Stimulated activated CD4-positive, alpha-beta T cell treated with anti-CD3 and anti-CD28 coated beads, Interleukin-4, amount 100 ng/mL, for 24 hours (primary cell): Measurements from ENCODE around the gene FOXD2.
"Not testable (repeated sequence)": the region's sequence is repeated elsewhere in the genome, so short reads cannot be mapped to it uniquely, and the experiment has no call there.

ENCODE experiments used
- DNase-seq: peaks from one replicate; pipeline ENCODE4 v3.0.0-alpha.2; 2020

FOXD2 gene

DNA sequence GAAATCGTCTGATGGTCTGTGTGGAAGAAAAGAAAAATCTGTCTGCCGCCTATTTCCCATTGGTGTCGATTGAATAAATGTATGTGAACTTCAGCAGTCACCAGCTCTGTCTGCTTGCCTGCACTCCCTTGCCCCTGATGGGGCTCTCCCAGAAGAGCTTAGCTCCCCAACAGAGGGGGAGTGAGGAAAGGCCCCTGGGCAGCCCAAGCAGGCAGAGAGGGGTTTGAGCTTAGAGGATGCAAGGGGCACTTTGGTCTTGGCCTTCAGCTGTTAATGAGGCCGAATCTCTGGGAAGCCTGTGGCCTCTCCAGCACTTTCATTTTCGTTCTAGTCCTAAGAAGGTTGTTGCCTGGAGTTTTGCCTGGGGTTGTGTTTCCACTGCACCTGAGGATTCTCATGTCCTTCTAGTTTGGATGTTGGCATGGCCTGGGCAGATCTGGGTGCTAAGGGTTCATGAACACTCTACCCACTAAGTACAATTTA is 2.8 kb downstream of the FOXD2 start:
- DNase-seq, result no peak

DNA sequence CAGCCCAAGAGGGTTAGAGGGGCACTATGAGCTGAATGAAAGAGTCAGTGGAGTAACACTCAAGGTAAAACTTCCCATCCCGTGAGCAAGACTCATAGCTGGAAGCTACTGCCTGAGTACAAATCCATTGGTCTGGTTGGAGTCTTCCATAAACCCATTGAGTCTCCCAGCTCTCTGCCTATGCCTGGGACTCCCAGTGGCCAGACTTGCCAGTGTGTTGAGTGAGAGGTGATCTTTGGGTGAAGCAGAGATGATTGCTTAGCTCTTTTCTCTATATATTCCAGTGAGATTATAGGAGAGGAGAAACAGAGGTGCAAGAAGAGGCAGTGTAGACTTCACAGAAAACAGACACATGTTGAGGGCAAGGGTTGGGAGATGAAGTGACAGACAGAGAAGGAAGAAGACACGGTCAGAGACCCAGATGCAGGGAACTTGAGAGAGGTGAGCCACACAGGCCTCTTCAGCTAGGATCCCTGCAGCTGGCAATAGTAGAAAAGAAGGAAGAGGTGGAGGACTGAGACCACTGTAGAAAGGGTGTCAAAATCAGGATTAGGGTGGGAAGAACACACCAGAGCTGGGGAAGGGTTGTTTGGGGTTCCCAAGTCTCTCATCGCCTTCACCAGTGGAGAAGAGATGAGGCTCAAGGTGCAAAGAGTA is 3.7 kb downstream of the FOXD2 start:
- DNase-seq, result no peak

DNA sequence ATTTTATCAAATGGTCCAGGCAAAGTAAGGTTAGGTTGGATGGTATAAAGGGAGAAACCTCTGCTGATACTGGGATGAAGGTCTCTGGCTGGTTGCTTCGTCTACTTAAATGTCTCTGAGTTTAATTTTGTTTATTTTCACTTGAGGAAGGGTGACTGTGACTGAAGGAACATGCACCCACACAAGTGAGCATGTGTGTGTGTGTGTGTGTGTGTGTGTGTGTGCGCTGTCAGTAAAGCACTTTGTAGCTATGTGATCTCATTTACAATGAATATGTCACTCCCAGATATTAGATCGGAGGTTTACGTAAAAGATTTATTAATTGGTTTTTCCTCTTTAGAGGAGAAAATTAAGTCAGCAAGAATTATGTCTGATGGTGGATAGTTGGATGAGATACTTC is 4.4 kb downstream of the FOXD2 start:
- no peak for DNase-seq

DNA sequence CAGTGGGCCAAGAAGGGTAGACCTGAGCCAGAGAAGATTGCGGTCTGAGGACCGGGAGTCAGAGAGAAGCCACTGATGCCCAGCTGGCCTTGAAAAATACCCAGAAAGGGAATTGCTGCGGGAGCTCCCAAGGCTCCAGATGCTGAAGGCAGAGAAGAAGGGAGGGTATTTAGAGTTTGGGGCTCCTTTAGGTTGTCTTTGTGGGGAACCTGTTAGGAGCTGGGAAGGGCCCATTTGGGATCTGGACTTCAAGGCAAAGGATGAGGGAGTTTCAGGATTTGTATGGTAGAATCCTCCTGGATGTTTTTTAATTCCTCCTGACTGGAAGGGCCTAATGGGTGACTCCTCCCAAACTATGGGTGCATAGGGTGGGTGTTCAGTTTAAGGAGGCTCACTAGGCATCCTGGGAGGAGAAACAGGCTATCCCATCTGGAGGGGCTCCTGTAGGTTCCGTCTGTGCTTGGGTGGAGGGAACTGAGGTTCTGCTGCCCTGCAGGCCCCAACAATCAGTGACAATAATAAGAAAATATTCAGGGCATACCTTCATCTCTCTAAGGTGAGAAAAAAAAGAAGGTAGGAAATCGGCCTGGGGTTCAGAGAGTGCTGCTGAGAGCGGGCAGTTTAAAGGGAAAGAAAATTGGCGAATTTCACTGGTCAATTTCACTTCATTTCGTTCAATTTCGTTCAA is 5.1 kb downstream of the FOXD2 start:
- DNase-seq, result no peak

DNA sequence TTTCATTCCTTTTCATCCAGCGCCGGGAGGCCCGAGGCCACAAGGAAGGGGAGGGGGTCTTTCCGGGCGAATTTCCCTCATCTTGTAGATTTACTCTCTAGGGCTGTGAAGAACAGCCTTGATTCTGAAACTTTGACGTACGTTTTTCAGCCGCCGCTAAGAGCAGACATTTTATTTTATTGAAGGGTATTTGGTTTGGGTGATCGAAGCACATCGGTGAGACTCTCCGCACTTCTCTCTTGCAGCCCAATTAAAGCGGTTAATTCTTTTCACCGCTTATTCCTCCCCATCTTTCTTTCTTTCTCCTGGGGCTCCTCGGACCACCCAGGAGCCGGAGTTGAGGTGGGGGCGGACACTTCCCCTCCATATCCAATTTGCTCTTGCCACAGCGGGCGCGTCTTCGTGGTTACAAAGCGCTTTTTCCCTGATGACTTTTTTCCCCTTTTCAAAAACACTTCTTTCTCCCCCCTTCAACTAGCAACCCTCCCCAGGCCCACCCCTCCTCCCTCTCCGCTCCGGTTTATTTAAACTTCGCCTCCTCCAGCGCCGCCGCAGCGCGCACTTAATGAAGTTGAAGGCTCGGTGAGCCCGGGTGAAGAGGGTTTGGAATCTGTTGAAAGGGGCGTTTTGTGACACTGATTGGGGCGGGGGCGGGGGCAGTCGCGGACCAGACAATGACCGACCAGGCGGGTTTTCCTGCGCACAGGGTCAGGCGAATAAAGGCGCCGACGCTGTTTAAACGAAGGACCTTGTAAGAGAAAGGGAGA is 5.9 kb downstream of the FOXD2 start:
- no peak for DNase-seq

DNA sequence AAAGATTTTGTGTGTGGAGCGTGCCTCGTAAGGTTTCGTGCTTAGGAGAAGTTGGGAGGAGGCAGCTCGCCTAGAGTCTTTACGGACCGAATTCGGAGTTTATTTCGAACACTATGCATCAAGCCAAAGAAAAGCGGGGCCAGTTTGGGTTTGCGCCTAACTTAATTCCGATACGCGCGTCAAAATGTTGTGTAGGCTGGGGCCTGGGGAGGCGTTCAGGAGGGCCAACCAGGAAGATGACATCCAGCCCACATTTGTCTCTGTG is 6.4 kb downstream of the FOXD2 start:
- no peak for DNase-seq

DNA sequence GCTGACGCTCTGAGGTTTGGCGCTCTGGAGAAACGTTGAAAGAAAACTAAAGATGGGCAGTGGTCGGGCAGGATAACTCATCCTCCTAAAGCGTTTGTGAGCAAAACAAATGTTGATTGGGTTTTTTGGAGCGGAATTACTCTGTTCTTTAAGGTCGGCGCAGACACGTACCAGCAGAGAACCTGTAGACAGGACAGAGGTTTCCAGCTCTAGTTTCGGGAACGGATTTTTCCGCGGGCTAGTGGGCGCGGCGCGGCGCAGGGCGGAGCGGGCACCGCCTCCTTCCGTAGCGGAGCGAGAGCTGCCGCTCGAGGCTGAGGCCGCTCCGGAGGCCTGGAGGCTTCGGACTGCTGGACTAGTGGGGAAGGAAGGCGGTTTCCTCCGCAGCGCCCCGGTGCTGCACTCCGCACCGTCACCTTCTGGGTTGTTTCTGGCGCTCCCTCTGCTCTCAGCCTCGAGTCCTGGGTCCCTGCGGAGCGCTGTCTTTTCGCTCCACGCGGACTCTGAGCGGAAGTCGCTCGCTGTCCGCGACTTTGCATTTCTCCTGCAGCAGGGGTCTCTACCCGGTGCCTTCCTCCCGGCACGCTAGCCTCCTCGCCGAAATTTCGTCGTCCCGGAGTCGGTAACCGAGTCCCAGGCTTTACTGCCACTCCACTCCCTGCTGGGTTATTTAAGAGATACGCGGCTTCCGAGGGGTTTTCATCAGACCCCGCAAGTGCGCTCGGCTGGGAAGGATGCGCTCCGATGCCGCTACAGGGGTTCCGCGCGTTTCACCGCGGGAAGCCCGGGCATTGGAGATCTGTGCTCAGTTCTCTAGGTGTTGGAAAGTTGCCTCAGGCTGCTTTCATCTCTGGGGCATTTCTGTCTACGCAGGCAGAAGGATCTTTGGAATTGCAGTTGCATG is 7.0 kb downstream of the FOXD2 start:
- no peak for DNase-seq

DNA sequence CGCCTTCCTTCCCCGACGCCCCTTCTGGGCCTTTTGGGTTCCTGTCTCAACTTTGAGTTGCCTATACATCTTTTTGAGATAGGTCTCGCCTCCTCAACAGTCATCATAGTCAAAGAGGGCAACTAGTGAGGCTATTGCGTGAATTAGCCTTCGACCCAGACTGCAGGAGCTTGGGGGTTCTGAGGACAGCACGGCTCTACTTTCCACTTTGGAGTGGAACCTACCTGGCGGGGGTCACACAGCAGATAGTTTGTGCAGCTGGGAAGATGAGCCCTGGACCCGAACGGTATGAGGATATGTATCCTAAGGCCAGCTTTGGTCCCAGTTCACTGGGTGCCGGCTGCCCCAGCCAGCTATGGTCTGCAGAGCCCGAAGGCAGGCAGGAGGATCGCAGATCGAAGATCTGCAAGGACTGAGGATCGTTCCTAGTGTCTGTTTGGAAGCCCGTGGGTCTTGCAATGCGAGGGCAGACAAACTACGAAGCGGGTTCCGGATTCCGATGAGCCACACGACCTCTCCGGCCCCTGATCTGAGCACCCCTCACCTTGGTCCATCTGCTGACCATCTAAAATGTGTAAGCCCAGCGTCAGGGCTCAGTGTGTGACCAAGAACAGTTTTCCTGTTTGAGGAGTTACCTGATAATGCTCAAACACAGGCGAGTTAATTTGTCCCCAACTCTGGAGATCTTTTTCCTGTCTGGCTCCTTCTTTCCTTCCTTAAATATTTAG is 8.1 kb downstream of the FOXD2 start:
- no peak for DNase-seq

DNA sequence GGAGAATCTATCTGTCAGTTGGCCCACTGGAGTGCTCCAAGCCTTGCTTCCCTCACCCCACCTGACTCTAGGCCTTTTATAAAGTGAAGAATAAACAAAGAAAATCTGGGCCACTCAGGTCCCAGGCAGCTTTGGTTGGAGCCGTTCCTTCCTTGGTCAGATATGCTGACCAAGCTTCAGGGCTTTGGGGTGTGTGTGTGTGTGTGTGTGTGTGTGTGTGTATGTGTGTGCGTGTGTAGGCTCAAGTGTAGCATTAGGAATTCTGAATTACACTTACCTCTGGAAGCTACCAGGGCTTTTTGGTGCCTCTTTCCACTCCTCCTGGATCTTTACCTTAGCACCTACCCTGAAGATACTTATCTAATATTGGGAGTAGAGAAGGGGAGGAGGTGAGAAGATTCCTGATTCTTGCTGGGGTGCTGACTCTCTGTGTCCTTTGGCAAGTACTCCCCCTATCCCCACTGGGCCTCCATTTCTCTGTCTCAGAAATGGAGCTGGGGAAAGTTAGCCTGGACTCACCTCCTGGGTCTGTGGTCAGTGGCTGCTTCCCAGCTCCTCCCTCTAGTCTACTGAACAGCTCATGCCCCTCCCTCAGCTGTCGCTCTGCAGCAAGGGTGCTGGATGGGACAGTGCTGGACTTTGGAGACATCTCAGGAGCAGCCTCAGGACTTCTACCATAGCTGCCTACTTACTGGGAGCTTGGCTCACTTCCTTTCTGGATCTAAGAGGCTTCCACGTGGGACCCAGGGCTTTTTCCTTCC is 10.8 kb downstream of the FOXD2 start:
- DNase-seq, result no peak

DNA sequence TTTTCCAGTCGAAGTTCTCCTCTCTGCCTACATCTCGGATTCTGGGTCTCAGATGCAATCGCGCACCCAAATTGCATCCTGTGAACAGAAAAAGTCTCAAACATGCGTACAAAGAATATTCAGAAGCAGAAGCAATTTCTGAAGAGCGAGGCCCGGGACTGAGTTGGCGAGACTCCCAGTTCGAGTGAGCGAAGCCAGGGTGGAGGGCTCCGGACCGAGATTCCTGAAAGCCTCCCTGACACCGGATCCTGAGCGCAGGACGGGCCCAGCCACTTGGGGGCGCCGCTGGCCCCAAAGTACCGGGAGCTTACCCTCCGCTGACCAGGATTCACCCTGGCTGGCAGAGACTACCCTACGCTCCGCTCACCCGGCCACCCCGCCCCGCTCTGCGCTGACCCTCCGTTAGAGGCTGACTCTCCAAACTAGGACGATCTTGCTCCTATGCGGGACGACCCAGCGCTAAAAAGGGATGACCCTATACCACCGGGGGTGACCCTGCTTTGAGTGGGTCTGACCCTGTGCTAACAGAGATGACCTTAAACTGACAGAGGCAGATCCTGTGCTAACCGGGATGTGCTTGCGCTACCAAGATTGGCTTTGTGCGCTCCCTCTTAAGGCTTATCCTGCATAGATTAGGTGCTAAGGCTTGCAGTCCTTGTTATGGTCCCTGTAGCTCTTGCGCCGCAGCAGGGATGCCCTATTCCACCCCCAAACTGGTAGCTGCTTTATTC is 12.1 kb downstream of the FOXD2 start:
- no peak for DNase-seq

DNA sequence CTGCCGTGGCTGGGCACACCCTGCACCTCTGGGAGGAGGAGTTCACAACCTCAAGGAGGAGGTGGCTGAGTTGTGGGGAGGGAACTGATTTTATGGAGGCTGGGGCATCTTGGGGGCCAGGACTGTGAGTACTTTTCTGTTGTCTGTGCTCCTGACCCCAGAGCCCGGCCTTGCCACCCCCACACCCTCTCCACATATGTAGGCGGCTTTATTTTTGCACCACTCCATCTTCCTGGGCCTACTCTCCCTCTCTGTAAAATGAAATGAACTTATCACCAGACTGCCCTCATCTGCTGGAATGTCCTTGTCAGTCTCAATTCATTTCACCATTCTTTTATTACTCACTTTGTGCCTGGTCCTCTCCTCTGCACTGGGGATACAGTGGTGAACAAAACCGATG is 12.8 kb downstream of the FOXD2 start:
- DNase-seq, result no peak

DNA sequence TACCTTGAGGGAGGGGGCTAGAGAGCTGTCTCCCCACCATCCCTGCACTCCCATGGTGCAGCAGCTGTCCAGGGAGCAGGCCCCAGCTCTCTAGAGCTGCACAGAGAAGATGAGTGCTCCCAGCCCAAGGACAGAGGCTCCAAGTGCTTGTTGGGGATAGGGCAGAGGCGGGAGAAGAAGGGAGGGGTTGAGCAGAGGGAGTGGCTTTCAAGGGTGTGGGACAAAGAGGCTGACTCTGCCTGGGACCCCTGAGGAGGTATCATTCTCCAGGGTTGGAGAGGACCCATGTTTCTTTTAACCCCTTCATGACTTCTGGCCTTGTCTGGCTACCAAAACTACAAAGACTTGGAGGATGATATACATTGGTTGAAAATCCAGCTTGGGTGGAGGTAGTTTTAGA is 14.6 kb downstream of the FOXD2 start:
- no peak for DNase-seq

DNA sequence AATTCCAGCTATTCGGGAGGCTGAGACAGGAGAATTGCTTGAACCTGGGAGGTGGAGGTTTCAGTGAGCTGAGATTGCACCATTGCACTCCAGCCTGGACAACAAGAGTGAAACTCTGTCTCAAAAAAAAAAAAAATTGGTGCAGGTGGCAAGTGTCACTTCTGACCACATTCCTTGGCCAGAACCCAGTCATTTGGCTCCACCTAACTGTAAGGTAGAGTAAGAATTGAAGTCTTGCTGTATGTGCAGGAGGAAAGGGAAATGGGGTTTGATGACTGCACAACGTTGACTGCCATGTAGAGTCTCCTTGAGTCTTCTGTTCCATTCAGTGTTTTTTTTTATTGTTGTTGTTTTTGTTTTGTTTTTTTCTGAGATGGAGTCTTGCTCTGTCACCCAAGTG is 16.1 kb downstream of the FOXD2 start:
- not testable (repeated sequence) for DNase-seq

DNA sequence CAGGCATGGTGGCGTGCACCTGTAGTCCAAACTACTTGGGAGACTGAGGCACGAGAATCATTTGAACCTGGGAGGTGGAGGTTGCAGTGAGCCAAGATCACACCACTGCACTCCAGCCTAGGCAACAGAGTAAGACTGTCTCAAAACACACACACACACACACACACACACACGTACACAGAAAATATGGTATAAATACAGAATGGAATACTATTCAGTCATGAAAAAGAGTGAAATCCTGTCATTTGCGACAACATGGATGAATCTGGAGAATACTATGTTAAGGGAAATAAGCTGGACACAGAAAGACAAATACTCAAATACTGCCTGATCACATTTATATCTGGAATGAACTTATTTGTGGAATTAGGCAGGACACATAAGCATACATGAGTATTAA is 18.4 kb downstream of the FOXD2 start:
- no peak for DNase-seq

DNA sequence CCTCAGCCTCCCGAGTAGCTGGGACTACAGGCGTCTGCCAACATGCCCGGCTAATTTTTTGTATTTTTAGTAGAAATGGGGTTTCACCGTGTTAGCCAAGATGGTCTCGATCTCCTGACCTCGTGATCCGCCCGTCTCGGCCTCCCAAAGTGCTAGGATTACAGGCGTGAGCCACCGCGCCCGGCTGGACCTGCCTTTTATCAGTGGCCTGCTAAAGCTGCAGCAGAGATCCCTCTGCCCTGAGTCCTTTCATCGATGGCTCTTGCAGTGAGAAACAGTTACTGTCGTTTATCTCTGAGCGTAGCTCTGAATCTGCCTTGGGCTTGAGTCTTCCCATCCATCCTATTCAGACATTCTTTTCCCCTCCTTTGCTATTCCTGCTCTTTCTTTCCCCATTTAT is 19.7 kb downstream of the FOXD2 start:
- not testable (repeated sequence) for DNase-seq

DNA sequence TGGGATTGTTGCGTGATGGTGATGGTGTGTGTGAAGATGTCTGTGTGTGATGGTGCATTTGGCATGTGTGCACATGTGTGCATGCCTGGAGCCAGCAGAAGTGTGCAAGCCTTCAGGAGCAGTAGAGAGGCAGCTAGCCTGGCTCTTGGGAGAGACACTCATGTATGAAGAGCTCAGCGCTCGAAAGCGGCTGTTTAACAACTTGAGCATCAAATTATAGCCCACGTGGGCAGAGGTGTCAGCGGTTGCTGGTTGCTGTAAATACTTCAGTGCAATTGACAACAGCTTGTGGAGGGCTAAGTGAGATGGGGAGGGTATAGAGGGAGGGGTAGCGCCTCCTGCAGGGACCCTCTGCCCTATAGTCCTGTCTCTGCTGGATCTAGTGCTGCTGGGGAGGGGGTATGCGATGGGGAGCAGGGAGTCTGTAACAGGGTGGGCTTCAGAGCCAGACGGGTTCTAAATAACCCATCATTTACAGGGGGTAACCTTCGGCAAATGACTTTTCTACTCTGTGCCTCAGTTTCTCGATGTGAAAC is 21.5 kb downstream of the FOXD2 start:
- DNase-seq, result no peak

DNA sequence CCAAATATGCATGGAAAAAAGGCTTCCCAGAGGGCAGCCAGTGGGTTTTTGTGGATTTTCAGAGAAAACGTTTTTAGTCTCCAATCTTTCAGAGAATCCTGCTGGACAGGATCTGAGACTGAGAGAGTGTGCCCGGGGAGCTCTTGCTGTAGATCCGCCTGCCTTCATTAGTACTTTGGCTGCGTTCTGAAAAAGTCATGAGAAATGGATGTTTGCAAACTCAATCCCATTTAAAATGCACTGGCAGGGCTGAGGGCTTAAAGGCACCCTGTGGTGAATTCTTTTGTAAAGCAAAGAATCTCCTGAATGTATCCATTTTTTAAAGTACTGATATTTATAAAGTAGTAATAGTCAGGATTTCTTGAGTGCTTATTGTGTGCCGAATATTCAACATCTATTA is 22.2 kb downstream of the FOXD2 start:
- DNase-seq, result no peak

DNA sequence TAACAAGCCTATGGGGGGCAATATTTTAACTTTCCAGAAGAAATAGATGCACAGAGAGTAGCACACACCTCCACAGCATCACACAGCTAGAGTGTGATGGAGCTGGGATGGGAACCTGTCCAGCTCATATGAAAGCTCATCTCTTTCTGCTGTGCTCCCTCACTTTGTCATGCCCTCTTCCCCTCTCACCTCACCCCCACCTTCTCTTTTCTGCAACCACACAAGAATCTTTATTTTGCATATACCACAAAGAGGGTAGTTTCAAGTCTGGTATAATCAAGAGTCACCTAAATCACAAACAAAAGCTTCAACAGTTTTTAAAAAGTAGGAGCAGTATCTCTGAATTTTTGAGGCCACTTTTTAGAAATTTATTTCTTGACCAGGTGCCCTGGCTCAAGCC is 22.6 kb downstream of the FOXD2 start:
- no peak for DNase-seq

DNA sequence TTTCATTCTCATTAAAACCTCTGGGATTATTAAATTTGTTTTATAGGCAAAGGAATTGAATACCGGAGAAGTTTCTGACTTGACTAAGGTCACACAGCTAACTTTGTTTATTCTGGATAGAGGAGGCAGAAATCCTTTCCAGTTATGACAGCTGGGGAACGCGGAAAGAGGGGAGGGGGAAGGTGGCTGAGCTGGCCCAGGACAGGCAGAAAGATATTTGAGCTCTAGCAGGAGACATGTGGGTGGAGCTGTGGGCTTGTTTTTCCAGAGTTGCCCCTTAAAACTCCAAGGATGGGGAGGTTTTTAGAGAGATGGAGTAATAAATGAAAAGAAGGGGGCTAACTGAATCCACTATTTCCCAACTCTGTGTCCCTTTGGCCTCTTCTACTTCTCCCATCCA is 27.8 kb downstream of the FOXD2 start:
- DNase-seq, result no peak

DNA sequence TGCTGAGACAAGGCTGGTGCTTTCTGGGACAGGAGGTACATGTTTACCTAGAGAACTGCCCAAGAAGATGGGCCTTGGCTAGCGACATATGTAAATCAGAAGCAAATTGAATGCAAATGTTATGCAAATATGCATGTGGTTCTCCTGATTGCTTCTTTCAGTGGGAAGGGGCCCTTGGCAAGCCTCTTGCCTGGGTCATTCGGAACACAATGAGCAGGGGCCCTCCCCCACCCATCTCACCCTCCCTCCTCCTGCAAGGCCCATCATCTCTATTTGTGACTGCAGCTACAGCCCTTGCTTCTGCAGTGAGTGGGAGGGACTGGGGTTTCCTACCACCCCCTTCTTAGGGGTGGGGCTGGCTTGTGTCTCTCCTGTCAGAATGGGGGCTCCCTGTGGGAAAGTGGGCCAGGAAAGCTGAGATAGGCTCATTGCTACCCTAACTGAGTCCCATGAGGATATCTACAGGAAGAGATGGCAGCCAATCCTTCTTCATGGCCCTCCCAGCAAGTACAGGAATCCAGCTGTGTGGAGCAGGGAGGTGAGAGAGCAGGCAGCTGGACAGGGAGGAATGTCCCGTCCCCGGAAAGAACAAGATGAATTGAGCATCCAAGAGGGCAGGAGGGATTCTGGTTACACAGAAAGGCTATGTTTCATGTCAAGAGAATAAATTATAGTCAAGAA is 31.0 kb downstream of the FOXD2 start:
- no peak for DNase-seq
